CD4-positive, alpha-beta T cell treated with Interleukin-12 subunit alpha and Interleukin-12 subunit beta, for 1 hour (primary cell): ENCODE data around the gene SIRT1.
A peak's percentile ranks its signal among the peaks of the same experiment; 100 is the strongest.
"Not testable (repeated sequence)": the region's sequence is repeated elsewhere in the genome, so short reads cannot be mapped to it uniquely, and the experiment has no call there.

Experiments used
- DNase-seq: peaks from one replicate; pipeline ENCODE4 v3.0.0-alpha.2; 2020

Gene SIRT1

DNA sequence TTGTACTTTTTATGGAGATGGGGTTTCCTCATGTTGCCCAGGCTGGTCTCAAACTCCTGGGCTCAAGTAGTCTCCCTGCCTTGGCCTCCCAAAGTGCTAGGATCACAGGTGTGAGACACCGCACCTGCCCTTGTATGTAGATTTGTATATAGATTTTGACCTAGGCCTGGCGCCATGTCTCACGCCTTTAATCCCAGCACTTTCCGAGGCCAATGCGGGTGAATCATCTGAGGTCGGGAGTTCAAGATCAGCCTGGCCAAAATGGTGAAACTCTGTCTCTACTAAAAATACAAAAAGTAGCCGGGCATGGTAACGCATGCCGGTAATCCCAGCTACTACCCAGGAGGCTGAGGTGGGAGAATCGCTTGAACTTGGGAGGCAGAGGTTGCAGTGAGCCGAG lies 7.0 kb upstream of the SIRT1 start:
- DNase-seq, result not testable (repeated sequence)

DNA sequence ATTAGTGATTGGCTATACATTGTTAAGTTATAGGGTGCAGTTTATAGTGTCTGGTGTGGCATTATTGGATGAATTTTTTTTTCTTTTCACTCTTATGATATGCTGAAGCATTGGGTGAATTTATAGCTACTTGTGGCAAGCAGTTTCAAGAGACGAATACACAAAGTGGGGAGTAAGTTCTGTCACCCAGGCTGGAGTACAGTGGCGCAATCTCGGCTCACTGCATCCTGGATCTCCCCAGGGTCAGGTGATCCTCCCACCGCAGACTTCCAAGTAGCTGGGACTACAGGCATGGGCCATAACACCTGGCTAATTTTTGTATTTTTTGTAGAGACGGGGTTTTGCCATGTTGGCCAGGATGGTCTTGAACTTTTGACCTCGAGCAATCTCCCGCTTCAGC lies 6.3 kb upstream of the SIRT1 start:
- no peak for DNase-seq

DNA sequence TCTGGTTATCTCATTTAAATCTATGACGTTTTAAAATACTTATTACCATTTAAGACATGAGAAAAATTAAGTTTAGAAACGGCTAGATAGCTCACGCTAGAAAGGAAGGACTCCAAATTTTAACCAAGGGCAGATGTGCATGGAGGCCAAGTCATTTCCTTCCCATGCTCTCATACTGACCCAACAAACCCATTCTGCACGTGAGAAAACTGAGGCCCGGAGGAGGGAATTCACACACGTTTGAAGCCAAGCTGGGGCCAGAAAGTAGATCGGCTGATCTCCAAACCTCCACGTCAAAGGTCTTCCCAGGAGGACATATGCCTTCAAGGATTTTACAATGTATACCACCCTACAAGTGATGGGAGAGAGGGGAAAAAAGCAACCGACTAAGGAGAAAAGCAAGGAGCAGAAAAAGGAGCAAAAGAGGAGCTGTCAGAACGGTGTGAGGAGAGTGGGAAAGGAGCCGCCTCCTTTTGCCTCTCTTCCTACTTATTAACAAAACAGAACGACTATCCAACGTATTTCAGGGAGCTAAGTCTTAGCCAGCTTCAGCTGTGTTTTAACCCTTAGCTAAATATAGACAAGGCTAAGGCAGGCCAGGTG lies 645 bp upstream of the SIRT1 start:
- peak; percentile 5 for DNase-seq

DNA sequence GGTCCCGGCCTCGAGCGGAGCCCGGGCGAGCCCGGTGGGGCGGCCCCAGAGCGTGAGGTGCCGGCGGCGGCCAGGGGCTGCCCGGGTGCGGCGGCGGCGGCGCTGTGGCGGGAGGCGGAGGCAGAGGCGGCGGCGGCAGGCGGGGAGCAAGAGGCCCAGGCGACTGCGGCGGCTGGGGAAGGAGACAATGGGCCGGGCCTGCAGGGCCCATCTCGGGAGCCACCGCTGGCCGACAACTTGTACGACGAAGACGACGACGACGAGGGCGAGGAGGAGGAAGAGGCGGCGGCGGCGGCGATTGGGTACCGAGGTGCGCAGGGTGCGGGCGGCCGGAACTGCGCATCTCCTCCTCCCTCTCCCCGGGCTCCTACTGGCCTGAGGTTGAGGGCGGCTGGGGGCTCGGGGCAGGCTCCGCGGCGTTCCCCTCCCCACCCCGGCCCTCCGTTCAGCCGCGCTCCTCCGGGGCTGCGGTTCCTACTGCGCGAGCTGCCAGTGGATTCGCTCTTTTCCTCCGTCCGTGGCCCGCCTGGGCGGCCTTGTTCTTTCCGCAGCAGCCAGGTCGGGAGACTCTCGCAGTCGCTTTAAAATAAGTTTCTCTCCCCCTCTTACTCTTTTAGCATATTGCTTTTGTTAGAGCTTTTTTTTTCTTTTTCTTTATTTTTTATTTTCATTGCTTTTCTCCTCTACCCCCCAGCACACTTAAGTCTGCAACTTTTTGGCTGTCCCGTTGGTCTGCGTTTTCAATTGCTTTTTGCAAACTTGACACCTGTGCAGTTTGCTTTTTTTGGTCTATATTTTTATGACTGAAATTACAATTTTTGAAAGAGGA lies 600 bp downstream of the SIRT1 start:
- peak; percentile 82 for DNase-seq

DNA sequence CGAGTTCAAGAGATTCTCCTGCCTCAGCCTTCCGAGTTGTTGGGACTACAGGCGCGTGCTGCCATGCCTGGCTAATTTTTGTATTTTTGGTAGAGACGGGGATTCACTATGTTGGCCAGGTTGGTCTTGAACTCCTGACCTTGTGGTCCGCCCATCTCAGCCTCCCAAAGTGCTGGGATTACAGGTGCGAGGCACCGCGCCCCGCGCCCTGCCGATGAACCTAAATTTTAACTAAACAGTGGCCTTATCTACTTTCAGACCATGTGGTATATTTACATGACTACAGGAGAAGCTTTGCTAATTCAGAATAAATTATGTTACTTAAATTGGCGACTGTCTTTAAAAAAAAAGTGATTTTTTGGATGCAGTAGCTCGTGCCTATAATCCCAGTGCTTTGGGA lies 9.2 kb downstream of the SIRT1 start:
- no peak for DNase-seq

DNA sequence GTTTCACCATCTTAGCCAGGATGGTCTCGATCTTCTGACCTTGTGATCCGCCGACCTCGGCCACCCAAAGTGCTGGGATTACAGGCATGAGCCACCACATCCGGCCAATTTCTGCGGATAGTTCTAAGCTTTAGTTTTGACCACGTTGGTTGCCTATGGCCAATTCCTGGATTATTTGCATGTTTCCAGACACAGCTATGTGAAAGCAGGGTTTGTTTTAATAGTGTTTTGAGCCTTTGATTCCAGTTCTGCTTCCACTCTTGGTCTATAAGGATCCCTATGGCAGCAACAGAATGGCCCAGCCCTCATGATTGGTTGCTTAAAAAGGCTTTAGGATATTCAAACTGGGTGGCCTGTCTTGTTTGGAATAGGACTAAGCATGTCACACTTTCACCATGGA lies 19.1 kb downstream of the SIRT1 start:
- DNase-seq, result no peak

DNA sequence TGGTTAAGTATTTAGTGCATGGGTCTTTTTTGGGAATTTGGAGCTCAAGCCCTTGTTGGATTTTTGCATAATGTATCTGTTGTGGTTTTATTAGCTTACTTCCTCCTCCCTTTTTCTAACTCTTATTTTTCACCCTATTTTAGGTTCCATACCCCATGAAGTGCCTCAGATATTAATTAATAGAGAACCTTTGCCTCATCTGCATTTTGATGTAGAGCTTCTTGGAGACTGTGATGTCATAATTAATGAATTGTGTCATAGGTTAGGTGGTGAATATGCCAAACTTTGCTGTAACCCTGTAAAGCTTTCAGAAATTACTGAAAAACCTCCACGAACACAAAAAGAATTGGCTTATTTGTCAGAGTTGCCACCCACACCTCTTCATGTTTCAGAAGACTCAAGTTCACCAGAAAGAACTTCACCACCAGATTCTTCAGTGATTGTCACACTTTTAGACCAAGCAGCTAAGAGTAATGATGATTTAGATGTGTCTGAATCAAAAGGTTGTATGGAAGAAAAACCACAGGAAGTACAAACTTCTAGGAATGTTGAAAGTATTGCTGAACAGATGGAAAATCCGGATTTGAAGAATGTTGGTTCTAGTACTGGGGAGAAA lies 28.0 kb downstream of the SIRT1 start:
- no peak for DNase-seq

DNA sequence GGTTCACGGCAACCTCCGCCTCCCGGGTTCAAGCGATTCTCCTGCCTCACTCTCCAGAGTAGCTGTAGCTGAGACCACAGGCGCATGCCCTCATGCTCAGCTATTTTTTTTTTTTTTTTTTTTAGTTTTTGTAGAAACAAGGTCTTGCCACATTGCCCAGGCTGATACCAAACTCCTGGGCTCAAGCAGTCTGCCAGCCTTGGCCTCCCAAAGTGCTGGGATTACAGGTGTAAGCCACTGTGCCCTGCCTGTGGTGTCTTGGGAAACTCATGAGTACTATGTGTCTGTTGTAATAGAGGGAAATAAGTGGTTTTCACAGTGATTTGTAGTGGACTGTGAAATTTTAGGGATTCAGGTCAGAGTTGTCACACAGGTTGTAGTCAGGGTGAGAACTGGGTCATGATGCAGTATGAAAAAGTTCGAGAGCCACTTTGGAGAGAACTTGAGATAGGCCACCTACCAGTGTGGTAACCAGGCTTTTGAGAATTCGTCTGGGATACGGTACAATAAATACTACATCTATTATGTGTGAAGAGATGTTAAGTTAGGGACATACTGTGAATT lies 30.4 kb downstream of the SIRT1 start:
- DNase-seq, result no peak

DNA sequence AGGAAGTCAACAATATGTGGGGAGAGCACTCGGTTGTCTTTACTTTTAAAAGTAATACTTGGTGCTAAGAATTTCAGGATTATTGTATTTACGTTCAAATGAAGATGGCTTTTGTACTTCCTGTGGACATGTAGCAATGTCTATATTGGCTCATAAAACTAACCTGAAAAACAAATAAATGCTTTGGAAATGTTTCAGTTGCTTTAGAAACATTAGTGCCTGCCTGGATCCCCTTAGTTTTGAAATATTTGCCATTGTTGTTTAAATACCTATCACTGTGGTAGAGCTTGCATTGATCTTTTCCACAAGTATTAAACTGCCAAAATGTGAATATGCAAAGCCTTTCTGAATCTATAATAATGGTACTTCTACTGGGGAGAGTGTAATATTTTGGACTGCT lies 32.7 kb downstream of the SIRT1 start:
- no peak for DNase-seq

DNA sequence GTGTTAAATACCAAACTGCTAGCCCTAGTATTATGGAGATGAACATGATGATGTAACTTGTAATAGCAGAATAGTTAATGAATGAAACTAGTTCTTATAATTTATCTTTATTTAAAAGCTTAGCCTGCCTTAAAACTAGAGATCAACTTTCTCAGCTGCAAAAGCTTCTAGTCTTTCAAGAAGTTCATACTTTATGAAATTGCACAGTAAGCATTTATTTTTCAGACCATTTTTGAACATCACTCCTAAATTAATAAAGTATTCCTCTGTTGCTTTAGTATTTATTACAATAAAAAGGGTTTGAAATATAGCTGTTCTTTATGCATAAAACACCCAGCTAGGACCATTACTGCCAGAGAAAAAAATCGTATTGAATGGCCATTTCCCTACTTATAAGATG lies 33.2 kb downstream of the SIRT1 start:
- DNase-seq, result no peak

DNA sequence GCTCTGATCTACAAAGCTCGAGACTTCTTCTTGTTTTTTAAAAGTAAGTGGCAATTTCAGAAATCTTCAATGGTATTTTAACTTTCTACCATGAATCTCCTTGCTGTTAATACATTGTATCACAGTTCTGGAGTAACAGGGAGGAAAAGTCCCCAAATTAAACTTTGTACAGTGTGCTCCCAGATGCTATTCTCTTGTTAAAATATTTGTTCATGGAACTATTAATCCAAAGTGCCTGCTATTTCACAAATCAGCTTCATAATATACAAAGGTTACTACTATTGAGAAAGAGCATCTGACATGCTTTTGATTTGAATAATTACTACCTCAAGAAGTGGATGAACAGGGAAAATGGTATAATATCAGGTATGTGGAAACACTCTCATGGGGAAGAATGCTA lies 36.6 kb downstream of the SIRT1 start:
- no peak for DNase-seq

DNA sequence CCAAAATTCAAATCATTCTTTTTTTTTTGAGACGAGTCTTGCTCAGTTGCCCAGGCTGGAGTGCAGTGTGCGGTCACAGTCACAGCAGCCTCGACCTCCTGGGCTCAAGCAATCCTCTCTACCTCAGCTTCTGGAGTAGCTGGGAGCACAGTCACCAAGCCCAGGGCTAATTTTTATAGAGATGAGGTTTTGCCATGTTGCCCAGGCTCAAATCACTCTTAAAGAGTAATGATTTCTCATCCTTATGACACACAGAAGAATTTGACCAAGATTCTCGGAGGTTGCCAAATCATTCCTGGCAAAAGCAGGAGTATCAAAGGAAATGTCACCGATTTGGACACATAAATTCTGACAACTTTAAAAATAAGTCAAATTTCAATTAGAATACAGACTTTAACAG lies 39.1 kb downstream of the SIRT1 start:
- no peak for DNase-seq

DNA sequence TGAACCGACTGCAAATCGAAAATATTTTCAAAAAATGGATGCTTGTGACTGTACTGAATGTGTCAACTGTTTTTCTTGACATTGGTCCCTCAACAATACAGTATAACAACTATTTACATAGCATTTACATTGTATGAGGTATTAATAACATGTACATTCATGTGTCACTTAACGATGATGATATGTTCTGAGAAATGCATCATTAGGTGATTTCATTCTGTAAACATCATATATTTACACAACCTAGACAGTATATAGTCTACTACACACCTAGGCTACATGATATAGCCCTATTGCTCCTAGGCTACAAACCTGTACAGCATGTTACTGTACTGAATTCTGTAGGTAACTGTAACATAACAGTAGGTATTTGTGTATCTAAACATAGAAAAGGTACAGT lies 39.7 kb downstream of the SIRT1 start:
- no peak for DNase-seq

DNA sequence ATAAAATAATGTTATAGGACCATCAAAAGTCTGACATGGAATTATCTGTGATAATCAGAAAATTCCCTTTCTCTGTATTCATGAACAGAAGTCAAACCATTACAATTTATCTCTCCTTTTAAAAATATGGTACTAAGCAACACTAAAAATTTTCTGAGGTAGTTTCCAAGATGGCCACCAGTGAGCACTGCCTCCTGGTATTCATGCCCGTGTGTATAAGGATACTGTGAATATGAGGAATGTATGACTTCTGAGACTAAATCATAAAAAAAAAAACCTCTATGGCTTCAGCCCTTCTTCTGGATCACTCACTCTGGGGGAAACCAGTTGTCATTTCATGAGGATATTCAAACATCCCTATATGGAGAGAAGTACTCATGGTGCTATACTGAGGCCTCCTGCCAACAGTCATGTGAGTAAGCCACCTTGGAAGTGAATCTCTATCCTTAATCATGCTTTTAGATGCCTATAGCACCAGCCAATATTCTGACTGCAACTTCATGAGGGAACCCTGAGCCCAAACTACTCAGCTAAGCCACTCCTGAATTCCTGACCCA lies 41.1 kb downstream of the SIRT1 start:
- DNase-seq, result no peak

DNA sequence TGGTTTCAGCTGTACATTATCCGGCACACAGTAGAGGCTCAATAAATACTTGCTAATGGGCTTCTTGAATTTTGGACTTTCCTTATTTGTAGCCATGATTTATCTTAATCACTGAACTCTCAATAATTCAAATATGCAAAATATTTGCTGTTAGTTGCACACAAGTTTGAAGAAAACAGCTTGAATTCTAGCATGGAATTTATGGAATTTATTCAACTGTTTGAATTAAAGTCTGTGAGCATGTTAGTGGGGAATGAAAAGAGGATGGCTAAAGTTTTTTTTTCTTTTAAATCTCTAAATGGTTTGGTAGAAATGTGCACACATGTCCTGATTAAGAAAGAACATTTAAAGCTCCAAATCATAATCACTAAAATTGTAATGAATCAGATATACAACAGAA lies 42.5 kb downstream of the SIRT1 start:
- DNase-seq, result no peak

DNA sequence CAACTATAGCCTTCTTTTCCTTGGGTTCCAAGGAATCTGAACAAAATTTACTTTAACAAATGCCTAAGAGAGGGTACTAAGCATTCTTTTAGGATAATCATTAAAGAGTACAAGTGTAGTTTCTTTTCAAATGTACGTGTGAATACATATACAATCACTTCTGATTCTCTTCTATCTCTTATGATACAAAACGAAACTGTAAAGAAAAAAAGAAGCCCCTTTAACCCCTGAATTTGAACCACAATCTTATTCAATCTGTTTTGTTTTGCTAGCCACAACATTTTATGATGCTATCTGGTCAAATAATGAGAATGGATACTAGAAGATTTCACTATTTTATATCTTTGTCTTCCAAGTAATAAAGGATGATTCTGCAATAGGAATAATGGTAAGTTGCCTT lies 48.7 kb downstream of the SIRT1 start:
- no peak for DNase-seq

DNA sequence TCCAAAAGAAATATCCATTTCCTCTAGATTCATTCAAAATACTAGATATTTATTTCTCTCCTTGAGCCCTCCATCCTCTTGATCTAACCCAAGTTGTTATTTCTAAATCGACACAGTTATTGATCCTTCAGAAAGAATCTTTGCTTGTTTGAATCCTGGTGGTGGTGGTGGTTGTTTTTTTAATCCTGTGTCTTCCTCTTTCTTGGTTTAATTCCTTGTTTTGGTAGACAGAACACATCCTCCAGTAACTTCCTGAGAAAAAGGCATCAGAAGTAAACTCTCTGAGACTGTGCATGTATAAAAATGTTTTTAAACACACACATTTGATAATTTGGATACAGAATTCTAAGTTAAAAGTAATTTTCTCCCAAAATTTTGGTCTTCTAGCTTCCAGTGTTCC lies 49.9 kb downstream of the SIRT1 start:
- DNase-seq, result no peak

DNA sequence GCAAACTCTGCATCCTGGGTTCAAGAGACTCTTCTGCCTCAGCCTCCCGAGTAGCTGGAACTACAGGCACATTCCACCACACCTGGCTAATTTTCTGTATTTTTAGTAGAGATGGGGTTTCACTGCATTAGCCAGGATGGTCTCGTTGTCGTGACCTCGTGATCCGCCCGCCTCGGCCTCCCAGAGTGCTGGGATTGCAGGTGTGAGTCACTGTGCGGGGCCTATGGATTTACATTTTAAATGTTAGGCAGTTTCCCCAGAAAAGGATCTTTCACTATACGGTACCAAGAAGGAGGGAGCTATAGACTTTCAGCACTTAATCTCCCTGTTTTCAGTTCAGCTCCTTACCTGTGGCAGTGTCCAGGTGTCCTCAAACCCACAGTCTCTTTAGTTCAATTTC lies 50.8 kb downstream of the SIRT1 start:
- no peak for DNase-seq

DNA sequence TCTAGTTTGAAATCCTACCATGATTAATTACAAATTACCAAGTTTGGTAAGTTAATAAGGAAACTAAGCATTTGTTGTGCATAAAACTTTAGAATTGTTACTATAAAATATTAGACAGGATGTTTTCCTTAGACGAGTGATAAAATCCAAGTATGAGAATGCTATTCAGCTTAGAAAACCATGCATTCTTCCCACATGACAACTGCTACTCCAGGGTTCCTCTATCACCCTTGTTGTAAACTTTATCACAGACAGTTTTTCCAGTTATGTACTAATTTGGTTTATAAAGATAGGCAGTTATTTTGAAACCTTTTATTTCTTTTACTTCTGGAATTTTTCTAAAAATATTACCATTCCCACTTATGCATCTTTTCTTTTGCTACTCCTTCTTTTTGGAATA lies 52.0 kb downstream of the SIRT1 start:
- no peak for DNase-seq

DNA sequence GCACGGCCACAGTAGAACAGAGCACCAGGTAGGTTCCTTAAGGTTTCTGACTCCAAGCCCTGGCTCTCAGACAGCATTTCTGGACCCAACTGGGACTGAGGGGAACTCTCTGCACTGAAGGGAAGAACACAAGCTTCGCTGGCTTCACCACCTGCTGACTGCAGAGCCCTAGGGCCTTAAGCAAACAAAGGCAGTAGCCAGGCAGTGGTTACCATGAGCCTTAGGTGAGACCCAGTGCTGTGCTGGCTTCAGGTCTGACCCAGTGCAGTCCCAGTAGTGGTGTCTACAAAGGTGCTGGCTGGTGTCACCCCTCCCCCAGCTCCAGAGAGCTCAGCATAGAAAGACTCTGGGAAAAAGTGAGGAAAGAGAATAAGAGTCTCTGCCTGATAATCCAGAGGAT lies 59.5 kb downstream of the SIRT1 start:
- no peak for DNase-seq

DNA sequence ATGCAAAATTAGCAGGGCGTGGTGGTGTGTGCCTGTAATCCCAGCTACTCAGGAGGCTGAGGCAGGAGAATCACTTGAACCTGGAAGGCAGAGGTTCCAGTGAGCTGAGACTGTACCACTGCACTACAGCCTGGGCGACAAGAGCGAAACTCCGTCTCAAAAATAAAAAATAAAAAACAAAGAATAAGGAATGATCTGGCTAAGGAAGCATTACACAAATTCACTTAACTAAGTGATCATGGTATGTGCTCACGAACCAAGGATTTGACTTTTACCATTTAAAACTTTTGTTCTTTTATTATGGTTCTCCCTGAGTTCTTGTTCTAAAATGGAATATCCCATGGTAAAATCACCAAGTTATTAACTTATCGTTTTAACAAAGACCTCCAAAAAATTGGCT lies 71.2 kb downstream of the SIRT1 start:
- no peak for DNase-seq

DNA sequence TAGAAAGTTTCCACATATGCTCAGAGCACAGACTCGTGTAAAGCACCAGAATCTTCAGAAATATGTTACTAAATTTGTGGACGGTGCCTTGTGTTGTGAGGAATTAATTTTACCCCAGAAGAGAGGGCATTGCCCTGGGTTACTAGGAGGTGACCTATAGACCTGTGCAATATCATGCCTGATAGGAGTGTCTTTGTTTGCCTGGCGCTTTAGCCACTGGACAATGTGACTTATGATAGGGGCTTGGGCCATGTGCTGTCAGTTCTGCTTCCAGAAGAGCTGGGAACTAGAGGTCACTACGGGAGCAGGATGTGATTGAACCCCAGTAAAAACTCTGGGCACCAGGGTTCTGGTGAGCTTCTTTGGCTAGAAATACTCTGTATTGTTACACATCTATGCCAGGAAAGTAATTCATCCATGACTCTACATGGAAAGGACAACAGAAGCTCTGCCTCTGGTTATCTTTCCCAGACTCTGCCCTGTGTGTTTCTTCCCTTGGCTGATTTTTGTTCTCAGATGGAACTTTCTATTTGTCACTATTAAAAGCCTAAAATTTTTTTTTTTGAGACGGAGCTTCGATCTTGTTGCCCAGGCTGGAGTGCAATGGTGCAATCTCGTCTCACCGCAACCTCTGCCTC lies 75.5 kb downstream of the SIRT1 start:
- no peak for DNase-seq

DNA sequence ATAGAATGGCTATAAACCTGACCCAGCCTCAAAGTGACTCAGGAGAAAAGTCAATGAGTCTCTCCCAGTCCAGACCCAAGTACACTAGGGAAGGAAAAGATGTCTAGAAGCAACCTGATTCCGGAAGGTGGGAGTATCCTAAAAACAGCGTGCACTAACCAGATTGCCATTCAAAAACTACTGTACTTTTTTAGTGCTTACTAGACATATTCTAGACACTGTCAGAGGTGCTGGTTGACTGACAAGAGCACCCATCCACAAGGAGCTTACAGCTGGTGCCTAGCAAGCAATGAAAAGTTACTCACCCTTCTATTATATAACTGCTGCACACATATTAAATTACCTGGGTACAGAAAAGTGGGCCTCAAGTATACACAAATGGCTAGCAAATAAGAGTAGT lies 81.0 kb downstream of the SIRT1 start:
- DNase-seq, result no peak
